GM18502 (cell line): ENCODE measurements around the gene APOL2.

ENCODE experiments used
- ATAC-seq: cut with Tn5 transposase; IDR thresholded peaks from one replicate; pipeline ENCODE4 v1.9.1; 2021; ENCODE audit warnings: mild to moderate bottlenecking; ENCODE audit not compliant: unreplicated experiment, poor library complexity

The APOL2 gene

GRCh38 chr22:36180928-36181327 is 58.4 kb downstream of the APOL2 start:
- no peak for ATAC-seq

GRCh38 chr22:36180038-36180880 is 59.1 kb downstream of the APOL2 start:
- ATAC-seq = no peak

- ATAC-seq = no peak
Measured at GRCh38 chr22:36177160-36177559, 62.2 kb downstream of the APOL2 start.
